Astrocyte (in vitro differentiated cells and primary cell): ENCODE measurements around the gene KCNQ1.

ENCODE experiments used
- EZH2 ChIP-seq: IDR thresholded peaks from 2 replicates; pipeline ENCODE4 v1.6.1; 2012; ENCODE audit warnings: mild to moderate bottlenecking, low read length, inconsistent platforms; ENCODE audit not compliant: insufficient read depth
- TF ChIP-seq, protein P1 (sequence below): IDR thresholded peaks from 2 replicates; pipeline ENCODE4 v1.5.1; 2011; ENCODE audit warnings: low read depth, mild to moderate bottlenecking, inconsistent platforms, low read length, moderate library complexity; ENCODE audit not compliant: insufficient read depth

DNA sequence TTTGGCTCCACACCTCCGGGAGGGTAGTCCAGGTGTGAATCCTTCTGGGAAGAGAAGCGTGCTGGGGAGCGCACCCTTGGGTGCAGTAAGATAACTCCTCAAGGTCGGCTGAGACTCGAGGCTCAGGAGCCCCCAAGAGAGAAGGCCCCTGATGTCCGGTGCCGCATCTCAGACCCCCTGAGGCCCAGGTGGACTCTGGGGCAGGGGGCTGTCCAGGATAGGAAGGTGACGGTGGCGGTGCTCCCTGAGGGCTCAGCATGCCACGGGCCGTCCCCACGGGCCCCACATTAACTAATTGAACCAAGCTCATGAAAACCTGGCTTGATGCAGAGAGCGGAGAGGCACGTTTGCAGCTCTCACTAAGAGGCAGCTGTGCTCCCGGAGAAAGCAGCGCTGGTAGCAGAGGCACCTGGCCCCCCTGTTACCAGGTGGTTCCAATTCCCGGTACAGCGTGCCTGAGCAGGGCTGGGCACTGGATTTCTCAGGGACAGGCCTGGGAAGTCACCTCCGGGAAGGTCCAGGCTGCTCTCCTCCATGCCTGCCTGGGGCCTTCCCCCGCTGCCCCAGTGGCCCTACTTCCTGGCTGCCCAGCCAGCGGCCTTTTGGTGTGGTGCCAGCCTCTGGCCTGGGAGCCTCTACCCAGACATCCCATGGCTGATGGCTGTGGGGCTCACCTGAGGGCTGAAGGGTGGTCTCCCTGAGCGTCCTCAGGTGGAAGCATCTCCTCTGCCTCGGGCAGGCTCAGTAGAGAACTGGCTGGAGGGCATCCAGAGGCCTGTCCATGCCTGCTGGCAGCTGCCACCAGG, 1.1 kb downstream of the KCNQ1 start:
- TF ChIP-seq, protein P1, sequence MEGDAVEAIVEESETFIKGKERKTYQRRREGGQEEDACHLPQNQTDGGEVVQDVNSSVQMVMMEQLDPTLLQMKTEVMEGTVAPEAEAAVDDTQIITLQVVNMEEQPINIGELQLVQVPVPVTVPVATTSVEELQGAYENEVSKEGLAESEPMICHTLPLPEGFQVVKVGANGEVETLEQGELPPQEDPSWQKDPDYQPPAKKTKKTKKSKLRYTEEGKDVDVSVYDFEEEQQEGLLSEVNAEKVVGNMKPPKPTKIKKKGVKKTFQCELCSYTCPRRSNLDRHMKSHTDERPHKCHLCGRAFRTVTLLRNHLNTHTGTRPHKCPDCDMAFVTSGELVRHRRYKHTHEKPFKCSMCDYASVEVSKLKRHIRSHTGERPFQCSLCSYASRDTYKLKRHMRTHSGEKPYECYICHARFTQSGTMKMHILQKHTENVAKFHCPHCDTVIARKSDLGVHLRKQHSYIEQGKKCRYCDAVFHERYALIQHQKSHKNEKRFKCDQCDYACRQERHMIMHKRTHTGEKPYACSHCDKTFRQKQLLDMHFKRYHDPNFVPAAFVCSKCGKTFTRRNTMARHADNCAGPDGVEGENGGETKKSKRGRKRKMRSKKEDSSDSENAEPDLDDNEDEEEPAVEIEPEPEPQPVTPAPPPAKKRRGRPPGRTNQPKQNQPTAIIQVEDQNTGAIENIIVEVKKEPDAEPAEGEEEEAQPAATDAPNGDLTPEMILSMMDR, result no peak
- TF ChIP-seq EZH2, result no peak
